Liver (tissue), 9 donors: ENCODE measurements around the gene SEC31A. TPM values are rescaled to one million over a fixed set of nuclear protein-coding genes. Genes with fewer than 3 reads are reported as not detected.
A peak's percentile ranks its signal among the peaks of the same experiment; 100 is the strongest.

Experiments used
- DNase-seq: peaks from one replicate; pipeline ENCODE4 v3.0.0-alpha.2; 2017; ENCODE audit warnings: low spot score
- H3K27ac ChIP-seq, 2 donors: one replicate each; pipeline ENCODE4 v1.7.0; 2013; ENCODE audit warnings: inconsistent platforms in 2 of 2, low read length in 2 of 2, control low read depth in 1 of 2, low read depth in 1 of 2, mild to moderate bottlenecking in 1 of 2
- H3K27me3 ChIP-seq, 4 donors: one replicate each; pipeline versions ENCODE4 v1.6.1 to v1.7.0; 2013; ENCODE audit warnings: low read length in 3 of 4, inconsistent platforms in 1 of 4, mild to moderate bottlenecking in 1 of 4, moderate library complexity in 1 of 4; ENCODE audit not compliant: control insufficient read depth in 4 of 4, insufficient read depth in 4 of 4
- H3K36me3 ChIP-seq, 4 donors: one replicate each; pipeline versions ENCODE4 v1.6.1 to v1.7.0; 2013; ENCODE audit warnings: low read length in 3 of 4, mild to moderate bottlenecking in 3 of 4, low read depth in 1 of 4, moderate library complexity in 1 of 4; ENCODE audit not compliant: control insufficient read depth in 4 of 4, insufficient read depth in 3 of 4
- H3K4me1 ChIP-seq, 4 donors: one replicate each; pipeline versions ENCODE4 v1.6.1 to v1.7.0; 2013; ENCODE audit warnings: low read length in 3 of 4, mild to moderate bottlenecking in 3 of 4, moderate library complexity in 1 of 4; ENCODE audit not compliant: control insufficient read depth in 4 of 4, insufficient read depth in 4 of 4
- H3K4me3 ChIP-seq, 3 donors: one replicate each; pipeline versions ENCODE4 v1.6.1 to v1.7.0; 2013; ENCODE audit warnings: low read length in 3 of 3, control low read depth in 1 of 3, low read depth in 1 of 3, mild to moderate bottlenecking in 1 of 3
- H3K9ac ChIP-seq, 2 donors: one replicate each; pipeline ENCODE4 v1.7.0; 2013; ENCODE audit warnings: low read length in 2 of 2, mild to moderate bottlenecking in 2 of 2, moderate library complexity in 2 of 2, control low read depth in 1 of 2, low read depth in 1 of 2
- H3K9me3 ChIP-seq, 4 donors: one replicate each; pipeline versions ENCODE4 v1.6.1 to v1.7.0; 2013; ENCODE audit warnings: low read length in 3 of 4; ENCODE audit not compliant: control insufficient read depth in 4 of 4
- ATF3 ChIP-seq: IDR thresholded peaks from 2 replicates; pipeline ENCODE4 v1.6.1; 2016; ENCODE audit warnings: antibody characterized with exemption
- CTCF ChIP-seq: fragments of 150-350 bp; IDR thresholded peaks from 2 replicates; pipeline ENCODE4 v1.5.1; 2017; ENCODE audit warnings: improper control_type of control experiment, low read depth, low read length; ENCODE audit not compliant: missing input control
- FOXA1 ChIP-seq: IDR thresholded peaks from 2 replicates; pipeline ENCODE4 v1.6.1; 2016; ENCODE audit warnings: antibody characterized with exemption
- FOXA2 ChIP-seq: IDR thresholded peaks from 2 replicates; pipeline ENCODE4 v1.6.1; 2016; ENCODE audit warnings: antibody characterized with exemption
- GABPA ChIP-seq, 2 donors: IDR thresholded peaks in 1 of 2; conservative IDR thresholded peaks in 1 of 2; 2 replicates each; pipeline ENCODE4 v1.6.1; 2016; ENCODE audit warnings: antibody characterized with exemption in 2 of 2, mild to moderate bottlenecking in 1 of 2, moderate library complexity in 1 of 2
- HNF4A ChIP-seq, 2 donors: conservative IDR thresholded peaks; 2 replicates each; pipeline ENCODE4 v1.6.1; 2016; ENCODE audit warnings: antibody characterized with exemption in 2 of 2, mild to moderate bottlenecking in 2 of 2
- HNF4G ChIP-seq: IDR thresholded peaks from 2 replicates; pipeline ENCODE4 v1.6.1; 2016; ENCODE audit warnings: antibody characterized with exemption
- JUND ChIP-seq, 2 donors: IDR thresholded peaks; 2 replicates each; pipeline ENCODE4 v1.6.1; 2016; ENCODE audit warnings: antibody characterized with exemption in 2 of 2
- RAD21 ChIP-seq, 2 donors: IDR thresholded peaks; 2 replicates each; pipeline ENCODE4 v1.6.1; 2016; ENCODE audit warnings: antibody characterized with exemption in 2 of 2, mild to moderate bottlenecking in 2 of 2
- REST ChIP-seq: IDR thresholded peaks from 2 replicates; pipeline ENCODE4 v1.6.1; 2016; ENCODE audit warnings: antibody characterized with exemption, mild to moderate bottlenecking
- RXRA ChIP-seq, 2 donors: IDR thresholded peaks; 2 replicates each; pipeline ENCODE4 v1.6.1; 2017 to 2018; ENCODE audit warnings: antibody characterized with exemption in 2 of 2, mild to moderate bottlenecking in 1 of 2
- SP1 ChIP-seq: IDR thresholded peaks from 2 replicates; pipeline ENCODE4 v1.6.1; 2018; ENCODE audit warnings: antibody characterized with exemption, mild to moderate bottlenecking
- TAF1 ChIP-seq: conservative IDR thresholded peaks from 2 replicates; pipeline ENCODE4 v1.6.1; 2016; ENCODE audit warnings: antibody characterized with exemption, mild to moderate bottlenecking
- YY1 ChIP-seq: IDR thresholded peaks from 2 replicates; pipeline ENCODE4 v1.6.1; 2016; ENCODE audit warnings: antibody characterized with exemption, mild to moderate bottlenecking
- ZBTB33 ChIP-seq: IDR thresholded peaks from 2 replicates; pipeline ENCODE4 v1.6.1; 2016; ENCODE audit warnings: antibody characterized with exemption
- WGBS: extraction: QIAGEN DNeasy Blood & Tissue Kit; methylation state at CpG from one replicate; pipeline ENCODE4 v1.1.7; 2013; 5-methylcytosine and 5-hydroxymethylcytosine counted together
- polyA plus RNA-seq, 2 donors: library from polyadenylated mRNA; stranded (reverse) in 1 of 2; unstranded in 1 of 2; fragments of 200-250 nt in 1 of 2; fragments of >200 nt in 1 of 2; fragmentation: Nextera tagmentation in 1 of 2; extraction: Ambion mirVana in 1 of 2; gene quantifications; one replicate each; pipeline versions ENCODE4 v1.2.1 to v1.2.3, GENCODE V29; 2013 to 2015
- total RNA-seq, 2 donors: library from RNA; depleted of rRNA; stranded (reverse); fragments of >200 nt; gene quantifications; one replicate each; pipeline ENCODE4 v1.2.3, GENCODE V29; 2014
- donor health status: healthy.
- donor health status: healthy.
- donor health status: healthy.
- donor health status: healthy.
- donor health status: healthy.

Gene SEC31A
- total and polyA plus RNA-seq, 4 donors = 79.9 to 204 (median 88.9) TPM

- no peak for DNase-seq
- Histone ChIP-seq H3K36me3 (peaks cover 0 to 12% (median 7%) of the 10 kb centered on the region in 4 donors), H3K4me3 (peak overlapping the region; percentile 68 to 99 (median 81)), H3K27ac (peak overlapping the region; percentile 97 to 100), H3K4me1 (peaks cover 5 to 34% (median 10%) of the 10 kb centered on the region in 4 donors), H3K27me3 (no peaks in the 10 kb centered on the region), H3K9ac (peak overlapping the region in 1 of 2 donors; percentile 95), H3K9me3 (no peaks in the 10 kb centered on the region)
- TF ChIP-seq REST (no peak), FOXA2 (no peak), RAD21 (IDR thresholded peaks at IDR 0.05) (peak in 1 of 2 donors; percentile 25), HNF4A (conservative IDR thresholded peaks at IDR 0.05) (no peak), CTCF (peak; percentile 7), JUND (IDR thresholded peaks at IDR 0.05) (peak in 1 of 2 donors; percentile 78)
- WGBS = 57% methylated on average over 7 of the region's 7 CpGs
These were observed 7.6 kb upstream of the SEC31A start for GRCh38 chr4:82898322-82899243.

- WGBS = 95% methylated on average over 1 of the region's 1 CpG
- Histone ChIP-seq H3K27me3 (no peaks in the 10 kb centered on the region), H3K4me3 (no peak overlapping the region), H3K9me3 (no peaks in the 10 kb centered on the region), H3K27ac (no peak overlapping the region), H3K36me3 (peaks cover 0 to 12% (median 7%) of the 10 kb centered on the region in 4 donors), H3K9ac (no peak overlapping the region), H3K4me1 (peaks cover 2 to 45% (median 21%) of the 10 kb centered on the region in 4 donors)
- TF ChIP-seq GABPA (IDR thresholded peaks at IDR 0.05 in 1 of 2, conservative IDR thresholded peaks at IDR 0.05 in 1 of 2) = no peak
- no peak for TF ChIP-seq CTCF
- TF ChIP-seq FOXA1 = no peak
- TF ChIP-seq FOXA2 = no peak
- no peak for TF ChIP-seq RXRA (IDR thresholded peaks at IDR 0.05)
- TF ChIP-seq YY1 = no peak
- TF ChIP-seq SP1 = no peak
- no peak for TF ChIP-seq ZBTB33
- no peak for TF ChIP-seq ATF3
- TF ChIP-seq HNF4G = no peak
- TF ChIP-seq TAF1 = no peak
- DNase-seq = no peak
These were observed 5.8 kb upstream of the SEC31A start for GRCh38 chr4:82896755-82897154.
